Measurements from ENCODE around the gene PPP6R2.

GRCh38 chr22:50439871-50440331 is 96.8 kb downstream of the PPP6R2 start:
- TF ChIP-seq CTCF (conservative IDR thresholded peaks at IDR 0.05) (no peak), EZH2 (IDR thresholded peaks at IDR 0.05; ENCODE audit: low read depth) (no peak)
